Stimulated activated CD8-positive, alpha-beta memory T cell treated with anti-CD3 and anti-CD28 coated beads, Interleukin-7, amount 100 ng/mL, for 24 hours (primary cell): ENCODE measurements around the gene CPT1C.
"Not testable (repeated sequence)": the region's sequence is repeated elsewhere in the genome, so short reads cannot be mapped to it uniquely, and the experiment has no call there.

ENCODE experiments used
- DNase-seq: peaks from one replicate; pipeline ENCODE4 v3.0.0-alpha.2; 2020; ENCODE audit warnings: low read depth

Gene CPT1C

DNA sequence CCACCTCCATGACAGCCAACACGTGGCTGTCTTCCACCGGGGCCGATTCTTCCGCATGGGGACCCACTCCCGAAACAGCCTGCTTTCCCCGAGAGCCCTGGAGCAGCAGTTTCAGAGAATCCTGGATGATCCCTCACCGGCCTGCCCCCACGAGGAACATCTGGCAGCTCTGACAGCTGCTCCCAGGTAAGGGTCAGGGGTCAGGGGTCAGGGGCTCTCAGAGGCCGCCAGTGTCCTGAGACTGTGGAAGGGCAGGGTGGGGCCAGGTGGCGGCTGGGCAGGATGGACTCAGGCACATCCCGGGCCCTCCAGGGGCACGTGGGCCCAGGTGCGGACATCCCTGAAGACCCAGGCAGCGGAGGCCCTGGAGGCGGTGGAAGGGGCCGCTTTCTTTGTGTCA, 15.0 kb downstream of the CPT1C start:
- no peak for DNase-seq

DNA sequence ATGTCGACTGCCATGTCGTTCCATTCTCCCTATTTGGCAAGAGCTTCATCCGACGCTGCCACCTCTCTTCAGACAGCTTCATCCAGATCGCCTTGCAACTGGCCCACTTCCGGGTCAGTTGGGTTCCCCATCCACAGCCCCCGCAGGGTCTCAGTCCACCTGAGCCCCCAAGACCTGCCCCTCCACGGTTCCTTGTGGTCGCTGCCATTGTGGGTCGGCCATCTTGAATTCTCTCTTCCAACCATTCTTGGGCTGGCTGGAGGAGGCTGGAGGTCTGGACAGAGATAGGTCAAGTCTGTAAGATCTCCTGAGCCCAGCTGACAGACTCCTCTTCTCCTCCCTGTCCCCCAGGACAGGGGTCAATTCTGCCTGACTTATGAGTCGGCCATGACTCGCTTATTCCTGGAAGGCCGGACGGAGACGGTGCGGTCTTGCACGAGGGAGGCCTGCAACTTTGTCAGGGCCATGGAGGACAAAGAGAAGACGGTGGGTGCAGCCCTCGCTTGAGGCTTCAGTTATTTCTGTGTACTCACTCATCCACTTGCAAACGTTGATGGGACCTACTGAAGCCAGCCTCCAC, 19.5 kb downstream of the CPT1C start:
- DNase-seq: no peak

- DNase-seq: no peak
These were observed 21.5 kb downstream of the CPT1C start for GRCh38 chr19:49712397-49712859.

DNA sequence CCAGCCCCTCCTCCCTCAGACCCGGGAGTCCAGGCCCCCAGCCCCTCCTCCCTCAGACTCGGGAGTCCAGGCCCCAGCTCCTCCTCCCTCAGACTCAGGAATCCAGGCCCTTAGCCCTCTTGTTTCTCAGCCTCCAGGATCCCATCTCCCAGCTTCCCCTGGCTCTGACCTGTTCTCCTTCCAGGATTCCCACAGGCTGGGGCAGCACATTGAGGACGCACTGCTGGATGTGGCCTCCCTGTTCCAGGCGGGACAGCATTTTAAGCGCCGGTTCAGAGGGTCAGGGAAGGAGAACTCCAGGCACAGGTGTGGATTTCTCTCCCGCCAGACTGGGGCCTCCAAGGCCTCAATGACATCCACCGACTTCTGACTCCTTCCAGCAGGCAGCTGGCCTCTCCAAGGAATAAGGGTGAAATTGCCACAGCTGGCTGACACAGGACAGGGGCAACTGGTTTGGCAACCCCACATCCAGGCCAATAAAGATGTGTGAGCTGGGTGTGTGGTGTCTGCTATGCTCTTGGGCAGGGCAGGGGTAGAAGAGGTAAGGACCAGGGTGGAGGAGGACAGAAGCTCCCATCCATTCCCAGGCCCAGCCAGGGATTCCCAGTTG, 22.4 kb downstream of the CPT1C start:
- no peak for DNase-seq

DNA sequence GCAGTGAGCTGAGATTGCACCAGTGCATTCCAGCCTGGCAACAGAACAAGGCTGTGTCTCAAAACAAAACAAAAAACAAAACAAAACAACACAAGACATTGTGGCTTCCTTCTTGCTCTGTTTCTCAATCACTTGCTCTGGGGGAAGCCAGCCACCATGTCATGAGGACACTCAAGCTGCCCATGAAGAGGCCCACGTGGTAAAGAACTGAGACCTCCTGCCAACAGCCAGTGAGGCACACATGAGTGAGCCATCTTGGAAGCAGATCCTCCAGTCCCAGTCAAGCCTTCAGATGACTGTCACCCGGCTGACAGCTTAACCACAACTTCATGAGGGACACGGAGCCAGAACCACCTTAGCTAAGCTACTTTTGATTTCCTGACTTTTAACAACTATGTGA, 25.2 kb downstream of the CPT1C start:
- no peak for DNase-seq

DNA sequence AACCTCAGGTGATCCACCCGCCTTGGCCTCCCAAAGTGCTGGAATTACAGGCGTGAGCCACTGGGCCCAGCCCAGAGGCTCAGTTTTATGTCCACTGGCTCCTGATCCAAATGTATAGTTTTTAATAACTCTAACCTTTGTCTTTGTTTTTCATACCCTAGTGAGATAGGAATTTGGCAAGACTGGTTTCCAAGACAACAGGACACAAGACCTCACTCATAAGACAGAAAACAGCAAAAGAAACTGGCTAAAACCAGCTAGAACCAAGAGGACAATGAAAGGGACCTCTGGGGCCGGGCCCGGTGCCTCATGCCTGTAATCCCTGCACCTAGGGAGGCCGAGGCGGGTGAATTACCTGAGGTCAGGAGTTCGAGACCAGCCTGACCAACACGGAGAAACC, 27.6 kb downstream of the CPT1C start:
- no peak for DNase-seq

- no peak for DNase-seq
These were observed 28.1 kb downstream of the CPT1C start for GRCh38 chr19:49718991-49719390.

DNA sequence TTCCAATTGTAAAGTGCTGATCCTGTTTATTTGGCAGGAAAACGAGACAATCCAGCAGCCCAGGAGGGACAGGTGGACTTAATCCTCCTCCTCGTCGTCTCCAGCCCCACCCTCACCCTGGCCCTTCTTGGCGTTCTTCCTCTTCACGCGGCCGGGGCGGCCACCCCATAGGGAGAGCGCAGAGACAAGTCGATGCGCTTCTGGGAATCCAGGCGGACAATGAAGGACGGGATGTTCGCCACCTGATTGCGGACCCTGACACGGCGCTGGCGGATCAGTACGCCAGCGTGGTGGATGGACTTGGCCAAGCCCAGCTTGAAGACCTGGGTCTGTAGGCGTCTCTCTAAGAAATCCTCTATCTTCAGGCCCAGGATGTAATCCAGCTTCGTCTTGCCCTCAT, 28.5 kb downstream of the CPT1C start:
- not testable (repeated sequence) for DNase-seq

DNA sequence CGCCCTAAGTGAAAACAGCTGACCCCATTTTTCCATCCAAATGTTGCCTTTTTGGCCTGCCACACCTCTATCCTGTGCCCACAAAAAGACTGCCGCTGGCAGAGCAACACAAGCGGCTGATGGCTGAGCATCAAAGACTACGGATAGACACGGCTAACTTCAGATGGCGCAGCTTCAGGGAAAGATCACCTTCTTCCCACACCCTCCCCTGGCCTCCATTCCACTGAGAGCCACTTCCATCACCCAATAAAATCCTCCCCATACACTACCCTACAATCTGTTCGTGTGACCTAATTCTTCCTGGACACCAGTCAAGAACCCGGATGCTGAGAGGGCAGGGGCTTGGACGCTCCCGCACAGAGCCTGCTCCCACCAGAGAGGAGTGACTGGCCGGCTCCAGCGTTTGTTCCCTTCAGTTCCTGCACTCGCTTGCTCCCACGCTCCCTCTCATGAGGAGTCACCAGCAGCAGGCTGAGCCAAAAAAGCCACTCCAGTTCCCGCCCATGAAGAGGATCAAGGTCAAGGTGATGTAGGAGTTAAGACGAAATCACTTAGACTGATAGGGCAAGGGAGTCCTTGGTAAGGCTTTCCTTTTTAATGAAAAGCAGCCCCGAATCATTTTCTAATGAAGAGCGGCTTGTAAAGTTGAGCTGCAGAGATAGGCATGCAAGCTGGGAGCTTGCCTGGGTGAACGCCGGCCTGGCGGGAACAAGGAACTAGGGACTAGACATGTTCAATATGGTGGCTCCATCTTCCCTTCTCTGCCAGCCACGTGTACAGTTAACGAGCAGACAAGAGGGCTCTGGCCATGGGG, 36.5 kb downstream of the CPT1C start:
- no peak for DNase-seq

DNA sequence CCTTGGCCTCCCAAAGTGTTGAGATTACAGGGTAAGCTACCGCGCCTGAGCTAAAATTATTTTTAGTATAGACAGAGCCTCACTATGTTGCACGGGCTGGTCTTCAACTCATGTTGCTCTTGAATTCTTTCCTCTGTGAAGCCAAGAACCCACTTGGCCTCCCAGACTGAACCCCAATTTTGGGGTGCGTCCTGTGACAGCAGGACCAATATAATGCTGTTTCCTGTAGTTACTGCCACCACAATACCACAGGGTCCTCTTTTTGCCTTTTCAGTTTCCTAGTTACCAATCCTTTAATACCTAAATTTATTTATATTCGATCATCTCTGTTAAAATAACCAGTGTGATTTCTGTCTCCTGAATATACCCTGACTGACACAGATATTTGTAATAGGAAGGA, 39.2 kb downstream of the CPT1C start:
- no peak for DNase-seq

GRCh38 chr19:49738268-49738667, 47.4 kb downstream of the CPT1C start:
- DNase-seq: no peak

DNA sequence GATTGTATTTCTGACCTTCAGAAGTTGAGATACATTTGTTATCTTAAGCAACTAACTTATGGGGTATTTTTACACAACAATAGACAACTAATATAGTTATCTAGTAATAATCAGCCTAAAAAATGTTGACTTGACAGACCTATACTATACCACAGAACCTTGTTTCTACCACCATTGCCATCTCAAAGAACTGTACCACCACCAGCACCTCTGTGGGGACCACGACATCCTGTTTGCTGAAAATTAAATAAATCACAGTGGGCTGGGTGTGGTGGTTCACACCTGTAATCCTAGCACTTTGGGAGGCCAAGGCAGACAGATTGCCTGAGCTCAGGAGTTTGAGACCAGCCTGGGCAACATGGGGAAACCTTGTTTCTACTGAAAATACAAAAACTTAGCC, 48.2 kb downstream of the CPT1C start:
- no peak for DNase-seq

DNA sequence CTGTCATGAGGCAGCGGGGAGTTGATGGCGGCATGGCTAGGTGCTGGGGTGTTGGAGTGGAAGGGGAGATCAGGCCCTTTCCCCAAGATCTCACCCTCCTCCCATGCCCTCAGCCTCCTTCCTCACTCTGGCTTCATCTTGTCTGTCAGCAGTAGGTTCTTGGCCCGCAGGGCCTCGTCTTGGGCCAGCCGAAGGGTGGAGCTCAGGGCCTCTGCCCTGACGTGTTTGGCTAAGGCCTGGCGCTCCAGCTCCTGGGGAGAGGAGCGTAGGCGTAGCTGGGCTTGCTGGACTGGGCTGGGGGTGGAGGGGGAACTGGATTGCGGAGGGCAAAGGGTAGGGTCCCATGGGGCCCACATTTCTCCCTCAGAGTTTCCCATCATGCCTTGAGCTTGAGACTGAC, 49.0 kb downstream of the CPT1C start:
- no peak for DNase-seq

- DNase-seq: no peak
These were observed 50.4 kb downstream of the CPT1C start for GRCh38 chr19:49741210-49741844.

- DNase-seq: no peak
These were observed 54.0 kb downstream of the CPT1C start for GRCh38 chr19:49744946-49745381.

- peak; percentile 32 for DNase-seq
These were observed 55.5 kb downstream of the CPT1C start for GRCh38 chr19:49746206-49746958.

GRCh38 chr19:49749055-49749716, 58.3 kb downstream of the CPT1C start:
- no peak for DNase-seq

- DNase-seq: no peak
These were observed 58.9 kb downstream of the CPT1C start for GRCh38 chr19:49749771-49750170.

DNA sequence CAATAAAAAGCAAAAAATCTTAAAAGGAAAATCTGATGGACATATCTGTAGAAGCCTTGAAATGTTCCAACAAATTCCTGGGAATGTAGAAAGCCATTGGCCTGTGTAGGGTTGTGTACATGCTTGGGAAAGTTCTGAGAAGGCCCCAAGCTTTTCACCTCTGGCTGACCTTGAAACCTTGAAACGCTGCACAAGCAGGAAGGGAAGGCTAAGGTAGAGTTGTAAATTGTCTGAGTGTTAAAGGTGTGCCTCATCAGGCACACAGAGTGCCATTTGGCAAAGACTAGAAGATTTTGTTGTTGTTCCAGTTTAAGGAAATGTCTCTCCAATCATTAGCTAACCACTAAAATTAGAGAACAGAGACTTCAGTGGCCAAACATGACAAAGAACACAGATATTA, 61.8 kb downstream of the CPT1C start:
- no peak for DNase-seq

DNA sequence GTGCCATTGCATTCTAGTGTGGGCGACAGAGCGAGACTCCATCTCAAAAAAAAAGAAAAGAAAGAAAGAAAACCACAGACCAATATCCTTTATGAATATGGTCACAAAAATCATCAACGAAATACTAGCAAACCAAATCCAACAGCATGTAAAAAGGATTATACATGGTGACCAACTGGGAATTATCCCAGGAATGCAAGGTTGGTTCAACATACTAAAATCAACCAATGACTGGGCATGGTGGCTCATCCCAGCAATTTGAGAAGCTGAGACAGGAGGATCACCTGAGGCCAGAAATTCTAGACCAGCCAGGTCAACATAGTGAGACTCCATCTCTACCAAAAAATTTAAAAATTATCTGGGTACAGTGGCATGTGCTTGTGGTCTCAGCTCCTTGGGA, 65.0 kb downstream of the CPT1C start:
- no peak for DNase-seq

- DNase-seq: no peak
These were observed 67.4 kb downstream of the CPT1C start for GRCh38 chr19:49758292-49758691.

- DNase-seq: no peak
These were observed 70.3 kb downstream of the CPT1C start for GRCh38 chr19:49761249-49761624.
